Measurements from ENCODE around the gene PRDM5.

DNA sequence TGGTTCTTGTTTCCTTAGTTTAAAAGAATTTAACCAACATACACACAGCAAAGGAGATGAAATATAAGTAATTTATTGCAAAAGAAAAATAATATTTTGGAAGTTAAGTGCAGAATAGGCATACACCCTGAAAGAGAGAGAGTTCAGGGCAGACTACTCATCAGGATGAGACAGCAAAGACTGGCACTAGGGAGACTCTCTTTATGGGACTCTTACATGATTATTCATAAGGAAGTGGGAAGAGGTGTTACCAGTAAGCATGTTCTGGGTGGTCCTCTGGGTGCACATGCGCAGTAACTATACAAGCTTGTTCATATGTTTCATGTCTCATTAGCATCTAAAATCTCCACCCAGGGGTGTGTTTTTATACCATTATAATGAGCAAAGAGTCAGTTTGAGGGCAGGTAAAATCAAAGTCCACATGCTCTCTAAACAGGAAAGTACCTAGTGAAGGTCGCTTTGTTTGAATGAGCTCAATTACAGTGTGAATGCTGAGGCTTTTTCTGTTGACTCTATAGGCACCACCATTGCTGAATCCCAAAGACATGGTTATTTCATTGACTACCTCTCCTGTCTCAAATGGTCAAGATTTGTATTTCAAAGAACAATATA lies 38.2 kb upstream of the PRDM5 start:
- TF ChIP-seq POLR2A (IDR thresholded peaks at IDR 0.05; ENCODE audit: low read depth, low read length) (no peak), POLR2AphosphoS5 (IDR thresholded peaks at IDR 0.05; ENCODE audit: insufficient read depth, low read depth, low read length) (no peak), EZH2 (IDR thresholded peaks at IDR 0.05; ENCODE audit: borderline replicate concordance, low read depth, low read length, severe bottlenecking) (no peak), MYC (IDR thresholded peaks at IDR 0.05; ENCODE audit: low read depth, low read length) (no peak)
- TF ChIP-seq, protein P1, sequence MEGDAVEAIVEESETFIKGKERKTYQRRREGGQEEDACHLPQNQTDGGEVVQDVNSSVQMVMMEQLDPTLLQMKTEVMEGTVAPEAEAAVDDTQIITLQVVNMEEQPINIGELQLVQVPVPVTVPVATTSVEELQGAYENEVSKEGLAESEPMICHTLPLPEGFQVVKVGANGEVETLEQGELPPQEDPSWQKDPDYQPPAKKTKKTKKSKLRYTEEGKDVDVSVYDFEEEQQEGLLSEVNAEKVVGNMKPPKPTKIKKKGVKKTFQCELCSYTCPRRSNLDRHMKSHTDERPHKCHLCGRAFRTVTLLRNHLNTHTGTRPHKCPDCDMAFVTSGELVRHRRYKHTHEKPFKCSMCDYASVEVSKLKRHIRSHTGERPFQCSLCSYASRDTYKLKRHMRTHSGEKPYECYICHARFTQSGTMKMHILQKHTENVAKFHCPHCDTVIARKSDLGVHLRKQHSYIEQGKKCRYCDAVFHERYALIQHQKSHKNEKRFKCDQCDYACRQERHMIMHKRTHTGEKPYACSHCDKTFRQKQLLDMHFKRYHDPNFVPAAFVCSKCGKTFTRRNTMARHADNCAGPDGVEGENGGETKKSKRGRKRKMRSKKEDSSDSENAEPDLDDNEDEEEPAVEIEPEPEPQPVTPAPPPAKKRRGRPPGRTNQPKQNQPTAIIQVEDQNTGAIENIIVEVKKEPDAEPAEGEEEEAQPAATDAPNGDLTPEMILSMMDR (IDR thresholded peaks at IDR 0.05; ENCODE audit: extremely low read depth in 1 of 2, insufficient read depth in 1 of 2, low read depth in 1 of 2, low read length in 2 of 2) = no peak

Data from endothelial cell of umbilical vein (primary cell).